RWPE2 (cell line): ENCODE results near the gene UHRF1.

ENCODE experiments used
- ATAC-seq: fragments of 200-7000 bp; cut with Tn5 transposase; 3 replicates; pipeline ENCODE4 v1.9.1; 2021; ENCODE audit warnings: low read depth
- DNase-seq: peaks from one replicate; pipeline ENCODE4 v3.0.0-alpha.2; 2020; ENCODE audit warnings: low spot score
- H3K27ac ChIP-seq: fragments of 450-650 bp; 2 replicates; pipeline ENCODE4 v1.5.1; 2017; ENCODE audit warnings: mild to moderate bottlenecking; ENCODE audit not compliant: poor library complexity, severe bottlenecking
- H3K27me3 ChIP-seq: fragments of 250-450 bp; sonication (Bioruptor Pico); 2 replicates; pipeline ENCODE4 v1.5.1; 2021; ENCODE audit warnings: mild to moderate bottlenecking, moderate library complexity; ENCODE audit not compliant: insufficient read depth, poor library complexity, severe bottlenecking
- H3K36me3 ChIP-seq: fragments of 250-450 bp; sonication (Bioruptor Pico); 2 replicates; pipeline ENCODE4 v1.5.1; 2020; ENCODE audit warnings: low read depth, mild to moderate bottlenecking, moderate library complexity
- H3K4me1 ChIP-seq: fragments of 250-450 bp; sonication (Bioruptor Pico); 2 replicates; pipeline ENCODE4 v1.5.1; 2021; ENCODE audit warnings: mild to moderate bottlenecking, moderate library complexity; ENCODE audit not compliant: insufficient read depth, poor library complexity, severe bottlenecking
- H3K4me3 ChIP-seq: fragments of 250-450 bp; sonication (Bioruptor Pico); 2 replicates; pipeline ENCODE4 v1.5.1; 2021; ENCODE audit warnings: mild to moderate bottlenecking, moderate library complexity; ENCODE audit not compliant: severe bottlenecking
- H3K9me3 ChIP-seq: fragments of 250-450 bp; sonication (Bioruptor Pico); 2 replicates; pipeline ENCODE4 v1.5.1; 2021; ENCODE audit warnings: mild to moderate bottlenecking, moderate library complexity; ENCODE audit not compliant: severe bottlenecking
- TF ChIP-seq, protein P1 (sequence below): fragments of 450-650 bp; IDR thresholded peaks from one replicate; pipeline ENCODE4 v1.5.1; 2017; ENCODE audit warnings: mild to moderate bottlenecking, moderate library complexity; ENCODE audit not compliant: poor library complexity, severe bottlenecking

UHRF1 gene

DNA sequence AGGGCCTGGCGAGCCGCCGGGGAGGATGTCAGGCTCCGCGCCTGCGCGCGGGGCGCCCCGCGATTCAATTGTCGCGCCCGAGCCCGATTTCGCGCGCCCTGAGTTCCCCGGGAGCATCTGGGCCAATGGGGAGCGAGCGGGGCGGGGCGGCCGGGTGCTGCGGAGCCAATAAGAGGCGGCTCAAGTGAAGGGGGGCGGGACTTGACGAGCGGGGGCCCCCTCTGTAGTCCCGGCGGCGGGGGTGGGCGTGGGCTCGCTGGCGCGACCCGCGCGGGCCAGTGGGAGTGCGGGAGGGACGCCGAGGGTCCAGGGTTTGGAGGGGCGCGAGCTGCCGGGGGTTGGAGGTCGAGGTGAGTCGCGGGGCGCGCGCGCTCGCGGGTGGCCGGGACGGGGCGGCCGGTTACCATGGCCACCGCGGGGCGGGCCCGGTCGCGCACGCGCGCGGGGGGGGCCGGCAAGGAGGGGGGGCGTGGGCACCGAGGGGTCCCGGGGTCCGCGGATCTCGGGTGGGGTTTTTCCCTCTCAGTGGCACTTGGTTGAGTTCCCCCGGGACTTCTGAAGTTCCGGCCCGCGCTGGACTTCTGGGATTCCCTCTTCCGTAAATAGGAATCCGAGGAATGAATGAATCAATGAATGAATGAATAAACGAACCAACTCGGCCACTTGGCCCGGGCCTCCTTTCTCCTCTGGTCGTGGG lies 744 bp downstream of the UHRF1 start:
- peaks cover 38% of the 10 kb centered on the region for H3K36me3 ChIP-seq
- peak overlapping the region; percentile 90 for H3K4me3 ChIP-seq
- H3K27me3 ChIP-seq, result no peaks in the 10 kb centered on the region
- ATAC-seq, result peak; percentile 61
- H3K9me3 ChIP-seq, result no peaks in the 10 kb centered on the region
- peak; percentile 91 for DNase-seq
- peaks cover 35% of the 10 kb centered on the region for H3K4me1 ChIP-seq
- TF ChIP-seq, protein P1, sequence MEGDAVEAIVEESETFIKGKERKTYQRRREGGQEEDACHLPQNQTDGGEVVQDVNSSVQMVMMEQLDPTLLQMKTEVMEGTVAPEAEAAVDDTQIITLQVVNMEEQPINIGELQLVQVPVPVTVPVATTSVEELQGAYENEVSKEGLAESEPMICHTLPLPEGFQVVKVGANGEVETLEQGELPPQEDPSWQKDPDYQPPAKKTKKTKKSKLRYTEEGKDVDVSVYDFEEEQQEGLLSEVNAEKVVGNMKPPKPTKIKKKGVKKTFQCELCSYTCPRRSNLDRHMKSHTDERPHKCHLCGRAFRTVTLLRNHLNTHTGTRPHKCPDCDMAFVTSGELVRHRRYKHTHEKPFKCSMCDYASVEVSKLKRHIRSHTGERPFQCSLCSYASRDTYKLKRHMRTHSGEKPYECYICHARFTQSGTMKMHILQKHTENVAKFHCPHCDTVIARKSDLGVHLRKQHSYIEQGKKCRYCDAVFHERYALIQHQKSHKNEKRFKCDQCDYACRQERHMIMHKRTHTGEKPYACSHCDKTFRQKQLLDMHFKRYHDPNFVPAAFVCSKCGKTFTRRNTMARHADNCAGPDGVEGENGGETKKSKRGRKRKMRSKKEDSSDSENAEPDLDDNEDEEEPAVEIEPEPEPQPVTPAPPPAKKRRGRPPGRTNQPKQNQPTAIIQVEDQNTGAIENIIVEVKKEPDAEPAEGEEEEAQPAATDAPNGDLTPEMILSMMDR, result no peak
- H3K27ac ChIP-seq, result peak overlapping the region; percentile 84

DNA sequence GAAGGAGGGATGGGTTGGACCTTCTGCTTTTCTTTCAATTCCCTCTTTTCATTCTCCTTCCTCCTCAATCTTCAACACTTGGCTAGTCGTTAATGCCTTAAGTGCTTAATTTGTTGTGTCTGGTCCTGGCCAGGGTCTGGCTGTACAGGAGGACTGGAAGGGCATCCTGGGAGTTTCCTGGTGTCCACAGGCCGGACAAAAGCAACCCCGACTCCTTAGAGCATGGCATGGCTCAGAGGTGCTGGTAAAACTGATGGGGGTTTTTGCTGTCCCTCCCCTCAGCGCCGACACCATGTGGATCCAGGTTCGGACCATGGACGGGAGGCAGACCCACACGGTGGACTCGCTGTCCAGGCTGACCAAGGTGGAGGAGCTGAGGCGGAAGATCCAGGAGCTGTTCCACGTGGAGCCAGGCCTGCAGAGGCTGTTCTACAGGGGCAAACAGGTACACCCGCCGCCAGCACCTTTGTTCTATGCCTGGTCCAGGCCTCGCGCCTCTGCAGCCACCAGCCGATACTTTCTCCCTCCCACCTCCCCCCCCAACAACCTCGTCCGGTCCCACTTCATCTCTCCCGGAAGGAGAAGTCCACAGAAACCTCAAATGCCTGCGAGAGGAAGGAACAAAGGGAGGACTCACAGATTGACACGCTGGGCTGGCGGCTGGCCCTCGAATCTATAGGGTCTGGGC lies 1.4 kb downstream of the UHRF1 start:
- no peak for DNase-seq
- H3K4me3 ChIP-seq, result peak overlapping the region; percentile 90

DNA sequence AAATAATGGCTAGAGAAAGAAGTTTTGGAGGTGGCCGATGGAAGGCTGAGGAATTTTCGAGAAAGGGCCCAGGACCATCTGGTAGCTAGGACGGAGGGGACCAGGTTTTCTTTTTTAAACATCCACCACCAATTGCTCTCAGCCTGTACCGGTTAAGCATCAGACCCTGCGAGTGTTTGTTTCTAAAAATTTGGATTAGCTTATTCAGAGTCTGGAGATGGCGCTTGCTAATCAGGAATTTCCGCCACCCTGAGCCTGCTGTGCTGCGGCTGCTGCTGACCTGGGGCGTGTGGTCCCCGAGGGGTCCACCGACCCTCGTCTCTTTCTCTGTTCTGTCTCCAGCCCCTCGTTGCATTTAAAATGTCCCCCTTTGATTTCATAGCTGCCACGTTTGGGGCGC lies 2.0 kb downstream of the UHRF1 start:
- DNase-seq (no peak), ATAC-seq (no peak)
- Histone ChIP-seq H3K36me3 (peaks cover 48% of the 10 kb centered on the region), H3K9me3 (no peaks in the 10 kb centered on the region), H3K4me1 (peaks cover 44% of the 10 kb centered on the region), H3K4me3 (peak overlapping the region; percentile 90), H3K27me3 (no peaks in the 10 kb centered on the region), H3K27ac (peak overlapping the region; percentile 84)
- TF ChIP-seq, protein P1, result no peak

More for the DNA sequence above, 1.4 kb downstream of the UHRF1 start:
- no peaks in the 10 kb centered on the region for H3K9me3 ChIP-seq
- H3K4me1 ChIP-seq, result peaks cover 42% of the 10 kb centered on the region
- TF ChIP-seq, protein P1, result no peak
- H3K27me3 ChIP-seq, result no peaks in the 10 kb centered on the region
- peaks cover 42% of the 10 kb centered on the region for H3K36me3 ChIP-seq
- no peak for ATAC-seq
- H3K27ac ChIP-seq, result peak overlapping the region; percentile 84

DNA sequence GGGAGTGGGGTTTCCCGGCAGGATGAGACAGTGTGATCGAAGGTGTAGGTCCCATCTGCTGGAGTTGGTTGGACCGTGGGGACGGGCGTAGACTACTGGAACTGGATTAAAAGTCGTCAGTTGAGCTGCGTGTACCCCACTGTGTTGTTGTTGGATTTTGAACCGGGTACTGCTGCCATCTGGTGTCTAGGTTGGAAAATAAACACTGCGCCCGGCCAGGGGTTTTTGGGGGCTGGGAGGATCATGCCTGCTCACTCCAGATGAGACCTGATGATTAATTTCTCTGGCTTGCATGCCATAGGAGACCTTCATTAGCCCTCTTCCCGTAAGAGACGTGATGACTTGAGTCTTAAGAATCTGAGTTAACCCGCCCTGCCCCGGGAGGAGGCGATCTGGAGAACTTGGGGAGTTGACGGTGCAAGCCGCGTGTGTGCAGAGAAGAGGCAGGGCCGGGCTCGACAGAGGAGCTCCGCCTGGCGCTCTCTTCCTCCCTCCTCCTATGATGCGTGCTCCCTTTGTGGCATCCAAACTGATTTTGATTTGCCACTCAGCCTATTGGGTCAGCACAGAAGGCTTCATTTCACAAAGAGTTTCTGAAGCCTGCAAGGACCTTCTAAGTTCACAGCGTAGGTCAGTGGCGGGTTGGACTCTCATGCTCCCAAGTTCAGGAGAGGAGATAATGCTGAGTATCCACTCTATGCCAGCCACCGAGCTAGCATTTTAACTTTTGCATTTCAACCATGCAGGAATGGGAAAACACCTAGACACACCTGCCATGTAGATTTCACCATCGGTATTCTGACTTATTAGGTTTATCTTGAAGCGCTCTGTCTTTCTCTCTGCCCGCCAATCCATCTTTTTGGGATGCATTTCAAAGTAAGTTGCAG lies 2.7 kb downstream of the UHRF1 start:
- peaks cover 53% of the 10 kb centered on the region for H3K36me3 ChIP-seq
- peaks cover 44% of the 10 kb centered on the region for H3K4me1 ChIP-seq
- no peaks in the 10 kb centered on the region for H3K27me3 ChIP-seq
- DNase-seq (peak; percentile 95), ATAC-seq (peak; percentile 77)
- H3K4me3 ChIP-seq, result peak overlapping the region; percentile 90
- peak overlapping the region; percentile 84 for H3K27ac ChIP-seq
- TF ChIP-seq, protein P1, result peak; percentile 74
- H3K9me3 ChIP-seq, result no peaks in the 10 kb centered on the region
